IPS-NIHi11 (cell line): Measurements from ENCODE around the gene PGD.
A peak's percentile ranks its signal among the peaks of the same experiment; 100 is the strongest.

Experiments used
- DNase-seq: peaks from one replicate; pipeline ENCODE4 v3.0.0; 2012; ENCODE audit warnings: mixed read lengths, low spot score

Gene PGD

GRCh38 chr1:10398734-10399443, at the start of gene PGD:
Gene PGD, plus strand, starts transcription at chr1:10399064. Its CDS starts 54 bp downstream, at chr1:10399118.
- peak; percentile 99 for DNase-seq

DNA sequence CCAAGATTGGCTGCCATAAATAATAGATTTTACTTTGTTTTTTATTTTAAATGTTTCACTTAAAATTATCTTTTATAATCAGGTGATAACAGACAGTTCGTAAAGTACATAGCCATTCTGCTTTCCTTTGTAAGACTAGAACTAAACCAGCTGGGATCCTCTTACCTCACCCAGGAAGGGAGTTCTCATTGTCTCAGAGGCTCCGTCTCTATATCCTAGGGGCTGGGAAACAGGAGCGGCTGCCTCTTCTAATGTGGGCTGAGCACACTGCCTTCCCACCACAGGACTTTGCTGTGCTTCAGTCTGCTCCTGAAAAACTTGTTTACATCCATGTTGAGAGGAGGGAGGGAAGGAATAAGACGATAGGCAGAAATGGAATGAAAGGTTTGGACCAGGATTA, 45.6 kb upstream of the PGD start:
- peak; percentile 54 for DNase-seq

- DNase-seq = no peak
Measured at GRCh38 chr1:10353693-10354092, 45.2 kb upstream of the PGD start.

DNA sequence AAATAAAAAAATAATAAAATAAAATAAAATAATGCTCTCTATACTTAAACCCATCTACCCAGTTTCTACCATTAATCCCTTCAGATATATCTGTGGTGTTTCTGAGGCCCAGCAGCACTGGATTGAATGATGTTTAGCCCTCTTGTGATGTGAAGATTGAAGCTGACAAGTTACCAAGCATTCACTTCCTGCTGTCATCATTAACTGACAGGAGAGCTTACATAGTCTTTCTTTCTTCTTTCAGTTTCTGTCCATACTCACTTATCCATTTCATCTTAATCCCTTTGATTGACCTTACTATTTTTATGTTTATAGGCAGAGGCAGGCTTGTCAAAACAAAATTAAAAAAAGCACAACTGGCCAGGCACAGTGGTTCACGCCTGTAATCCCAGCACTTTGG, 38.8 kb upstream of the PGD start:
- DNase-seq = no peak

GRCh38 chr1:10361515-10361914, 37.3 kb upstream of the PGD start:
- DNase-seq = no peak

DNA sequence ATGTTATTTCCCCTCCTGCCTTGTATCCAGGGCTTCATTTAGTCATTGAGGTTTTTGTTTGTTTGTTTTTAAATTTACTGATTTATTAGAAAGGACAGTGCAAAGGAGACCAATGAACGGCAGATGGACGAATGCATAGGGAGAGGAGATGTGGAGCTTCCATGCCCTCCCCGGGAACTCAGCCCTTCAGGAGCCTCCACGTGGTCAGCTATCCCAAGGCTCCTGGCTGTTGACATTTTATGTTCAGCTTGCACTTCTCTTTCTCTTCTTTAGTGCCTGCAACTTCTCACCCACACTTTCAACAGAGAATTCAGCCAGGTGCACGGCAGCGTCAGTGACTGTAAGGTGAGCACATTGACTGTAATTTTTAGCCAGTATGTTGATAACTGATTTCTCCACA, 30.7 kb upstream of the PGD start:
- DNase-seq = no peak

DNA sequence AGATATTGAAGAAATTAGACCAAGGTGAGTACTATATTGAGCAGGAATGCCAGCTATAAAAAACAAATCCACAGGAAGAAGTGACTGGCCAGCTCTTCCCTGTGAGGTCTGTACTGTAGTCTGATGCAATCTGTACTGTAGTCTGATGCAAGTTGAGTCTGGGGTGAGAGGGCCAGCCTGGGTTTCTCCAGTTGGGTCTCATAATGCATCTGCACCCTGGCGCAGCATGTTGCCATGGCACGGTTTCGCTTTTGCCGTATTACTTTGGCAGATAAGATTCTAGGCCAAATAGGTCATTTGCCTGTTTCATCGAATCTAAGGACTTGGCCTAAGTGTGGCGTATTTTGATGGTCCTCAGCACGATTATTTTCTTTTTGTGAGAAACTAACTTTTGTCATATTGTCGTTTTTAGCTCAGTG, 24.4 kb upstream of the PGD start:
- no peak for DNase-seq

GRCh38 chr1:10377365-10378029, 21.4 kb upstream of the PGD start:
- DNase-seq = peak; percentile 56

GRCh38 chr1:10378081-10378841, 20.6 kb upstream of the PGD start:
- DNase-seq = no peak

DNA sequence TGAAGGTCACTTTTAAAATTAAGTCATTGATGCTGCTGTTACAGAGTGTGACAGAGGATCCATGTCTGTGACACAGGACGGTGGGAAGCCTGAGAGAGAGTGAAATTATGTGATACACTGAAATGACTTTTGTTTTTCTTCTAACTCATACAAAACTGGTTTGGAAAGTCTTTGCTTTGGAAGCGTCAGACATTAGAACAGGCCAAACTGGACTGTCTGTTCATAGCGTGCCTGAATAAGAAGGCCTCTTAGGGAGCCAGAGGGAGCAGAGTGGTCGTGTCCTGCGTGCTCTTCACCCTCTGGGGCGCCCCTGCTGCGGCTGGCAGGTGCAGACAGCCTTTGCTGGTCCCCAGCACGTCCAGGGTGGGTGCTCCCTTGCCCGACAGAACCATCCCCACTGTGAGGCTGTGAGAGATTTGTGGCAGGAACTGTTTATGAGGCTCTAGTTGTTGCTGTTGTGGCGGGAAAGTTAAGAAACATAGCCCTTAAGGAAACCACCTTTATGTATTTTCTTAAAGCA, 19.7 kb upstream of the PGD start:
- no peak for DNase-seq

DNA sequence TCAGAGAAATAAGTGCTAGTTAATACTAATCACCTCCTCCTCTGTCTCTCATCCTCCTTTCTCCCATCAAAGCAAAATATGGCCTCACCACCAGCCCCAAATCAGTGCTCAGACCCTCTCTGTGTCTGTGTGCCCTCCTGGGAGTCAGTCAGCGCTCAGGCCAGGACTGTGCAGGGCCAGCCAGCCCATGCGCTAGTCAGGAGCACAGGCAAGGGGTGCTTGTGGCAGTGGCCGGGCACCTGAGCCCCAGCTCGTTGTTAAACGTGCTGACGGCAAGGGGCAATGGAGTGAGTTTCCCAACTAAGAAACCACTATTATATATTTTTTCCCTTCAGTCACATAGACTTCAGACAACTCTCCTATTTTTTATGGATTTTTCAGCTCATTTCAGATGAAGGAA, 19.2 kb upstream of the PGD start:
- no peak for DNase-seq

DNA sequence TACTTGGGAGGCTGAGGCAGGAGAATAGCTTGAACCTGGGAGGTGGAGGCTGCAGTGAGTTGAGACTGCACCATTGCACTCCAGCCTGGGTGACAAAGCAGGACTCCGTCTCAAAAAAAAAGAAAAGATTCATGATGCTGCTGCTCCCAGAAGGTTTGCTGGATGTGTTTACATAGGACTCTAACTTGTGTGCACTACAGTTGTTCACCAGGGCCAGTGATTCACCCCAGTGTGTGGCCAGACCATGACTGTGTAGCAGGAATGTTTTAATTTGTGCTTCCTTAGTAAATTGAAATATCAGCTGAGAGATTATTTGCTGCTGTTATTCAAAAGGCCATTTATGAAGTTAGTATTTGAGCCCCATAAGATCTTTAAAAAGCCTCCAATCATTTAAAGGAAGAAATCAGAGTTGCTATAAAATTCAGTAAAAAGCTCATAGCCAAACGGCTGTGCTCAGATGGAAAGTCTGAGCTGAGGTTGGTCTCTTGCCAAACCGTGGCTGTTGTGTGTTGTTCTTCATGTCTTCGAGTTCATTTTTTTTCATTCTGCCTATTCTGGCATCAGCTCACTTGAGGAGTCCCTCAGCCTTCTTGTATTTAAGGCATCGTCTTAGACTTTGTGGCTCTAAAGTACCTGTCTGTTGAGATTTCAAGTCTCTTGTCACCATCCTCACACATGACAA, 18.1 kb upstream of the PGD start:
- no peak for DNase-seq

DNA sequence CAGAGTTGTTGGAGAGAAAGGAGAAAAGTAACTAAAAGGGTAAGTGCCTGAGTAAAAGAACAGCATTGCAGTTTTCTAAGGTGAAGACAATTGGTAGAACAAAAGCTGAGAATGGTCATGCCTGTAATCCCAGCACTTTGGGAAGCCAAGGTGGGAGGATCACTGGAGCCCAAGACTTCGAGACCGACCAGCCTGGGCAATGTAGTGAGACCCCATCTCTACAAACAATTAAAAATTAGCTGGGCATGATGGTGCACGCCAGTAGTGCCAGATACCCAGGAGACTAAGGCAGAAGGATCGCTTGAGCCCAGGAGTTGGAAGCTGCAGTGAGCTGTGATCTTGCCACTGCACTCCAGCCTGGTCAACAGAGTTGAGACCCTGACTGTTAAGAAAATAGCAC, 15.2 kb upstream of the PGD start:
- no peak for DNase-seq

GRCh38 chr1:10384219-10384618, 14.6 kb upstream of the PGD start:
- DNase-seq = no peak

DNA sequence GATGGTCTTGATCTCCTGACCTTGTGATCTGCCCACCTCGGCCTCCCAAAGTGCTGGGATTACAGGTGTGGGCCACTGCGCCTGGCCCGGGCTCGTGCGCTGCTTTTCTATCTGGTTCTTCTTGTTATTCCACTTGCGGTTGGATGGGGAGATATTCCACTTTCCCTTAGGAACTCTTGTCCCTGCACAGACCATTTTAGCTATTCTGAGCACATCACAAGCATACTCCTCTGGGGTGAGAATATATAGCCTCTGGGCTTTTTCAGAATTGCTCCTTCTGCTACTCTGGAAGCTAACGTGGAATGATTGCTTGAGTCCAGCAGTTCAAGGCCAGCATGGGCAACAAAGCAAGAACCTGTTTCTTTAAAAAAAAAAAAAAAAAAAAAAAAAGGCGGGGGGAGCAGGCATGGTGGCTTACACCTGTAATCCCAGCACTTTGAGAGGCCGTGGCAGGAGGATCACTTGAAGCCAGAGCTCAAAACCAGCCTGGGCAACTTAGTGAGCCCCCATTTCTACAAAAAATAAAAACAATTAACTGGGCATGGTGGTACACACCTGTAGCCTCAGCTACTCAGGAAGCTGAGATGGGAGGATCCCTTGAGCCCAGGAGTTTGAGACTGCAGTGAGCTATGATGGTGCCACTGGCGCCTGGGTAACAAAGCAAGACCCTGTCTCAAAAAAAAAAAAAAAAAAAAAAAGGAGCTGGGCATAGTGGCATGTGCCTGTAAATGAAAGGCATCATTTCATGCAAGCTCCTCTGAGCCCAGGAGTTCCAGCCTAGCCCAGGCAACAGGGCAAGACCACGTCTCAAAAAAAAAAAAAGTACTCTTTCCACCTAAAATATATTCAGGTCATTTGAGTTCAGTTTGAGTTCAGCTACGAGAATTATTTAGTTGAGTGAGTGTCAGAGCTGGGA, 11.8 kb upstream of the PGD start:
- no peak for DNase-seq

DNA sequence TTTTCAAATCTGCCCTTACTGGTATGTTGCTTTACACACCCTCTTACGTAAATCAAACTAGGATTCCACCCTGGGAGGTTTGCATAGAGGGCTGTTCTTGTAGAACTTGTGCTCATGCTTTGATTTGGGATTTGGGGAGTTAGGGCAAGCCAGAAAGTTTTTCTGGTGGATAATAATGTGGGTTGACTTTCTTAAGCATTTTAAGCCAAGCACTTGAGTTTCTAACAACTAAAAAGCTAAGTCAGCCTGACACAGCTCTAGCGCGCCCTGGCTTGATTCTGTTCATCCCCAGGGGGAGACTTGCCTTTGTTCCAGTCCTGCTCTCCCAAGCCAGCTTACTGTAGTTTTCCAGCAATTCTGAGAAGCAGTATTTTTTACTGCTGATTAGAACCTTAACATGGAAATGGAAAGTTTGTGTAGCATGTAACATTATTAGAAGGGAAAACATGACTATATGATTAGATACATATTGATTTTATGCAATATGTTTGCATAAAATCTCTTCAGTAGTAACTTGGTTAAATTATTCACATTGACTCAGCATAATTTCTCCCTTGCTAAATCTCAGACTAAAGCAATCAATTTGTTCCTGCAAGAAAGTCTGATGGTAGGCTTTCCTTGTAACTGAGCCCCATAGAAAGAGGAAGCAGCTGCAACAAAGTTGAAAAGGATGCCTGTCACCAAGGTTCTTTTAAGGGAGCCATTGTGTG, 11.0 kb upstream of the PGD start:
- peak; percentile 35 for DNase-seq

DNA sequence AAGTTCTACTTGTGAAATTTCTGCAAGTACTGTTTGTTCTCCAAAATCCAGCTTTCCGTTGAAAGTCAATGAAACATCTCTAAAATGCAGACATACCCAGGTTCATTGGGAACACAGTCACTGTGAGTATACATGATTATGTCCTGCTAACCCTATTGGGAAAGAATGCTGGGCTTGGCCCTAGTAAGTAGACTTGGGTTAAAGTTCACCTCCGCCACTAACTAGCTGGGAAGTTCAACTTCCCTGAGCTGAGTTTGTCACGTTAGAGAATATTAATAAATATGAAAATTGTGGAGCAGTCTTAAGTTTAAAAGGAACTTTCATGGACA, 10.5 kb upstream of the PGD start:
- no peak for DNase-seq

GRCh38 chr1:10389271-10389973, 9.4 kb upstream of the PGD start:
- no peak for DNase-seq

DNA sequence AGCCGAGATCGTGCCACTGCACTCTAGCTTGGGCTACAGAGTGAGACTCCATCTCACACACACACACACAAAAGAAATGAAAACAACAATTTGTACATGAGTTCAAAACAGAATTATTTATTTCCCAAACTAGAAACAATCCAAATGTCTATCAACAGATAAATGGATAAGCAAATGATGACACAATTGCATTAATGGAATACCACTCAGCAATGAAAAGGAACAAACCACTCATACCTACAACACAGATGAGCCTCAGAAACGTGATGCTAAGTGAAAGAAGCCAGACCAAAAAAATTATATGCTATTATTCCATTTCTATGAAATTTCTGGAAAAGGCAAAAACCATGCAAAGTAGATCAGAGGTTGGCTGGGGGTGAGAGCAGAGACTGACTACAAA, 2.0 kb upstream of the PGD start:
- no peak for DNase-seq

- DNase-seq = no peak
Measured at GRCh38 chr1:10398278-10398733, 558 bp upstream of the PGD start.
